ENCODE data around the gene TRMT44. TPM values are rescaled to one million over a fixed set of nuclear protein-coding genes. Genes with fewer than 3 reads are reported as not detected.

Gene TRMT44
- total and polyA plus RNA-seq, 2 of the 13 experiments (the other 11 are each of a cell fraction or from before 2014, with no cell fraction given) = 5.8 to 8.6 TPM

DNA sequence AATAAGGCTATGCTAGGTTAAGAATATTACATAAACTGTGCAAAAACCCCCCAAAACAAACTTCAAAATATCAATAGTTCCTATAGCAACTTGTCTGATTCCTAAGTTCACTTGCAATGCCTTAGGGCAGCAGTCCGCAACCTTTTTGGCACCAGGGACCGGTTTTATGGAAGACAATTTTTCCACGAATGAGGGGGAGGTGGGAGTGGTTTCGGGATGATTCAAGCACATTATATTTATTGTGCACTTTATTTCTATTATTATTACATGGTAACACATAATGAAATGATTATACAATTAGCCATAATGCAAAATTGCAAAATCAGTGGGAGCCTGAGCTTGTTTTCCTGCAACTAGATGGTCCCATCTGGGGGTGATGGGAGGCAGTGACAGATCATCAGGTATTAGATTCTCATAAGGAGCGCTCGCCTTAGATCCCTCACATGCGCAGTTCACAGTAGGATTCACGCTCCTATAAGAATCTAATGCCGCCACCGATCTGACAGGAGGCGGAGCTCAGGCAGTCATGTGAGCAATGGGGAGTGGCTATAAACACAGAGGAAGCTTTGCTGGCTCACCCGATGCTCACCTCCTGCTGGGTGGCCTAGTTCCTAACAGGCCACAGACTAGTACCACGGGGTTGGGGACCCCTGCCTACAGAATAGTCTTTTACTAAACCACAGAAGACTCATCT lies 39.8 kb upstream of the TRMT44 start:
- no peak for DNase-seq (ENCODE audit: low spot score)
- Histone ChIP-seq H3K79me2 (ENCODE audit: insufficient read depth, low read length) (no peaks in the 10 kb centered on the region), H3K4me2 (ENCODE audit: low read depth, low read length) (no peak overlapping the region), H3K9me3 (ENCODE audit: low read length) (no peaks in the 10 kb centered on the region), H2AFZ (ENCODE audit: low read length) (no peak overlapping the region), H3K4me1 (ENCODE audit: insufficient read depth, low read length) (no peaks in the 10 kb centered on the region), H3K27ac (ENCODE audit: extremely low read length, insufficient read depth, low read length) (no peak overlapping the region), H3K27me3 (ENCODE audit: control insufficient read depth in 1 of 2, insufficient read depth in 2 of 2, low read length in 2 of 2) (no peaks in the 10 kb centered on the region; a peak in 1 of 5 replicates), H3K9ac (ENCODE audit: insufficient read depth, low read depth, low read length) (no peak overlapping the region), H3K4me3 (replicated peaks in 1 of 3; ENCODE audit: insufficient read depth in 1 of 3, low read depth in 2 of 3, low read length in 3 of 3) (no peak overlapping the region), H3K36me3 (replicated peaks in 1 of 2; ENCODE audit: control insufficient read depth in 1 of 2, insufficient read depth in 2 of 2, low read length in 2 of 2) (peaks cover 2 to 13% of the 10 kb centered on the region in 2 experiments; a peak in 3 of 5 replicates), H4K20me1 (ENCODE audit: insufficient read depth, low read length) (no peaks in the 10 kb centered on the region; the same call in 1 of the 2 replicates)
- ATAC-seq = no peak
- ChIA-PET CTCF (ENCODE audit: low intra/inter-chr PET ratio, low total read pairs) (interaction anchor here (4.4 kb wide), 1 partner anchor 159 kb away, joined by 29 read pairs; no protein-coding TSS in a partner anchor), POLR2A (no interaction called here)
- FAIRE-seq = no peak
- in situ Hi-C loops (cut with HindIII; ENCODE audit: extremely low pct_ligation_motif_present, low pct_unique_long_range_greater_than_20kb) (loop anchor here (5.0 to 10.0 kb wide), 3 partner anchors 133 to 236 kb away; partner anchors contain the start of gene HTRA3), intact Hi-C loops (cut with micrococcal nuclease; ENCODE audit: unreplicated experiment) (no loop called here)
- BruUV-seq (replicated peaks) = no TSS peak
- 96% methylated on average over 11 of the region's 13 CpGs for WGBS (ENCODE audit: low lambda C conversion rate)
- TF ChIP-seq SP4 (CRISPR knock-in tag; IDR thresholded peaks at IDR 0.05) = no peak
- TF ChIP-seq PLRG1 (conservative IDR thresholded peaks at IDR 0.05) = no peak
- no peak for TF ChIP-seq HMGXB3 (CRISPR knock-in tag; IDR thresholded peaks at IDR 0.05; ENCODE audit: borderline replicate concordance)
- no peak for TF ChIP-seq ZNF598 (CRISPR knock-in tag; IDR thresholded peaks at IDR 0.05; ENCODE audit: borderline replicate concordance)
- TF ChIP-seq ZNF550 (CRISPR knock-in tag; IDR thresholded peaks at IDR 0.05; ENCODE audit: borderline replicate concordance) = no peak
- TF ChIP-seq ARNT (IDR thresholded peaks at IDR 0.05) = no peak
- no peak for TF ChIP-seq ZSCAN25 (CRISPR knock-in tag; IDR thresholded peaks at IDR 0.05)
- TF ChIP-seq, protein P1, sequence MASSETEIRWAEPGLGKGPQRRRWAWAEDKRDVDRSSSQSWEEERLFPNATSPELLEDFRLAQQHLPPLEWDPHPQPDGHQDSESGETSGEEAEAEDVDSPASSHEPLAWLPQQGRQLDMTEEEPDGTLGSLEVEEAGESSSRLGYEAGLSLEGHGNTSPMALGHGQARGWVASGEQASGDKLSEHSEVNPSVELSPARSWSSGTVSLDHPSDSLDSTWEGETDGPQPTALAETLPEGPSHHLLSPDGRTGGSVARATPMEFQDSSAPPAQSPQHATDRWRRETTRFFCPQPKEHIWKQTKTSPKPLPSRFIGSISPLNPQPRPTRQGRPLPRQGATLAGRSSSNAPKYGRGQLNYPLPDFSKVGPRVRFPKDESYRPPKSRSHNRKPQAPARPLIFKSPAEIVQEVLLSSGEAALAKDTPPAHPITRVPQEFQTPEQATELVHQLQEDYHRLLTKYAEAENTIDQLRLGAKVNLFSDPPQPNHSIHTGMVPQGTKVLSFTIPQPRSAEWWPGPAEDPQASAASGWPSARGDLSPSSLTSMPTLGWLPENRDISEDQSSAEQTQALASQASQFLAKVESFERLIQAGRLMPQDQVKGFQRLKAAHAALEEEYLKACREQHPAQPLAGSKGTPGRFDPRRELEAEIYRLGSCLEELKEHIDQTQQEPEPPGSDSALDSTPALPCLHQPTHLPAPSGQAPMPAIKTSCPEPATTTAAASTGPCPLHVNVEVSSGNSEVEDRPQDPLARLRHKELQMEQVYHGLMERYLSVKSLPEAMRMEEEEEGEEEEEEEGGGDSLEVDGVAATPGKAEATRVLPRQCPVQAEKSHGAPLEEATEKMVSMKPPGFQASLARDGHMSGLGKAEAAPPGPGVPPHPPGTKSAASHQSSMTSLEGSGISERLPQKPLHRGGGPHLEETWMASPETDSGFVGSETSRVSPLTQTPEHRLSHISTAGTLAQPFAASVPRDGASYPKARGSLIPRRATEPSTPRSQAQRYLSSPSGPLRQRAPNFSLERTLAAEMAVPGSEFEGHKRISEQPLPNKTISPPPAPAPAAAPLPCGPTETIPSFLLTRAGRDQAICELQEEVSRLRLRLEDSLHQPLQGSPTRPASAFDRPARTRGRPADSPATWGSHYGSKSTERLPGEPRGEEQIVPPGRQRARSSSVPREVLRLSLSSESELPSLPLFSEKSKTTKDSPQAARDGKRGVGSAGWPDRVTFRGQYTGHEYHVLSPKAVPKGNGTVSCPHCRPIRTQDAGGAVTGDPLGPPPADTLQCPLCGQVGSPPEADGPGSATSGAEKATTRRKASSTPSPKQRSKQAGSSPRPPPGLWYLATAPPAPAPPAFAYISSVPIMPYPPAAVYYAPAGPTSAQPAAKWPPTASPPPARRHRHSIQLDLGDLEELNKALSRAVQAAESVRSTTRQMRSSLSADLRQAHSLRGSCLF (CRISPR knock-in tag; IDR thresholded peaks at IDR 0.05; ENCODE audit: borderline replicate concordance) = no peak
- TF ChIP-seq ZNF782 (CRISPR knock-in tag; IDR thresholded peaks at IDR 0.05; ENCODE audit: borderline replicate concordance) = no peak
- TF ChIP-seq PHB2 (IDR thresholded peaks at IDR 0.05; ENCODE audit: partially characterized antibody) = no peak
- no peak for TF ChIP-seq ZNF326 (CRISPR knock-in tag; IDR thresholded peaks at IDR 0.05; ENCODE audit: borderline replicate concordance)
- no peak for TF ChIP-seq ZNF768 (CRISPR knock-in tag; IDR thresholded peaks at IDR 0.05)
- no peak for TF ChIP-seq ZEB1 (IDR thresholded peaks at IDR 0.05; ENCODE audit: insufficient replicate concordance, low read depth)
- no peak for TF ChIP-seq ZBTB42 (CRISPR knock-in tag; IDR thresholded peaks at IDR 0.05)
- no peak for TF ChIP-seq ZNF660 (CRISPR knock-in tag; IDR thresholded peaks at IDR 0.05; ENCODE audit: borderline replicate concordance, low read depth)
- TF ChIP-seq MED1 (CRISPR knock-in tag; IDR thresholded peaks at IDR 0.05) = no peak
- no peak for TF ChIP-seq ATM (IDR thresholded peaks at IDR 0.05; ENCODE audit: borderline replicate concordance)
